ENCODE data around the gene UNC13D.

The UNC13D gene

DNA sequence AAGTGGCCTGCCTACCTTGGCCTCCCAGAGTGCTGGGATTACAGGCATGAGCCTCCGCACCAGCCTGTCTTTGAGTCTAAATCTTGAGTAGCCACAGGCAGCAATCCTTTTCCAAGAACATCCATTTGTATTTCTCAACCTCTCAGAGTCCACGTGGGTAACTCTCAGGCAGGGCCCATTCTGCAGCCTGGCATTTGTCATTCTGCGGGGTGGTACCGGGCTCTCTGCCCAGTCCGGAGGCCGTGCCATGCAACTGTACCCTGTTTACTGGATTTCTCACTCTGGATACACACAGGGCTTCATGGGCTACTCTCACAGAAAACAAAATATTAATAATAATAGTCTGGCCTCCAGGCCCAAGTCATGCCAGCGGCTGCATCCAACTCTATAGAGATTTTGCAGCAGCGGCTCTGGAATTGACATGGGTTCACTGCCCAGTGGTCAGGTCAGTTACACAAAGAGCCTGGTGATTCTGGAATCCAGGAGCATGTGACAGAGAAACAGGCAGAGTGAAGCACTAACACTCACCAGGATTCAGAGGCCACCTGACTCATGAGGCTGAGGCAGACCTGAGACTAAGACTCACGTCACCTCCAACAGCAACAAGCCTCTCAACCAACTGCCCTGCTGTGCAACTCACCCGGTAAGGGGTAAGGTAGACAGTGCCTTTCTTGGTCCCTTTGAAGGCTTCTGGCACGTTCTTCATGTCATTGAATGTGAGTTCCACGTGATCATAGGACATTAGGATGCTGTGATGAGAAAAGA is 6.9 kb upstream of the UNC13D start:
- DNase-seq (ENCODE audit: low spot score): no peak

GRCh38 chr17:75849724-75850123 is 5.5 kb upstream of the UNC13D start:
- no peak for DNase-seq (ENCODE audit: low spot score)

DNA sequence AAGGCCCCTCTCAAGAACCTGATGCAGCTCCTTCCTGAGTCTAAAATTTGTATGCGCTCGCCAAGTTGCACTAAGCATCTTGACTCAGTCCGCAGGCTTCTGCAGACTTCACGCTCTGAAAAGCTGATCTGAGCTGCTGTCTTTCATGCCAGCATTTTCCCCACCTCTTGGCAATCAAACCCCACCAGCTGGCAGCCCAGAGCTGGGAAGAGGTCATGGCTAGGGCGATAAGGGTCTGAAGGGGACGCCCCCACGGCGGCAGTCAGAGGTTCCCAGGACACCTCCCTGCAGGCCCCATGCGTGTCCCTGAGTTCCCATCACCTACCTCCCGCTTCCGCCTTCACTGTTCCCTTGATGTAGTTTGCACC is 5.1 kb upstream of the UNC13D start:
- no peak for DNase-seq (ENCODE audit: low spot score)

GRCh38 chr17:75848523-75849278 is 4.5 kb upstream of the UNC13D start:
- peak; percentile 70 for DNase-seq (ENCODE audit: low spot score)

DNA sequence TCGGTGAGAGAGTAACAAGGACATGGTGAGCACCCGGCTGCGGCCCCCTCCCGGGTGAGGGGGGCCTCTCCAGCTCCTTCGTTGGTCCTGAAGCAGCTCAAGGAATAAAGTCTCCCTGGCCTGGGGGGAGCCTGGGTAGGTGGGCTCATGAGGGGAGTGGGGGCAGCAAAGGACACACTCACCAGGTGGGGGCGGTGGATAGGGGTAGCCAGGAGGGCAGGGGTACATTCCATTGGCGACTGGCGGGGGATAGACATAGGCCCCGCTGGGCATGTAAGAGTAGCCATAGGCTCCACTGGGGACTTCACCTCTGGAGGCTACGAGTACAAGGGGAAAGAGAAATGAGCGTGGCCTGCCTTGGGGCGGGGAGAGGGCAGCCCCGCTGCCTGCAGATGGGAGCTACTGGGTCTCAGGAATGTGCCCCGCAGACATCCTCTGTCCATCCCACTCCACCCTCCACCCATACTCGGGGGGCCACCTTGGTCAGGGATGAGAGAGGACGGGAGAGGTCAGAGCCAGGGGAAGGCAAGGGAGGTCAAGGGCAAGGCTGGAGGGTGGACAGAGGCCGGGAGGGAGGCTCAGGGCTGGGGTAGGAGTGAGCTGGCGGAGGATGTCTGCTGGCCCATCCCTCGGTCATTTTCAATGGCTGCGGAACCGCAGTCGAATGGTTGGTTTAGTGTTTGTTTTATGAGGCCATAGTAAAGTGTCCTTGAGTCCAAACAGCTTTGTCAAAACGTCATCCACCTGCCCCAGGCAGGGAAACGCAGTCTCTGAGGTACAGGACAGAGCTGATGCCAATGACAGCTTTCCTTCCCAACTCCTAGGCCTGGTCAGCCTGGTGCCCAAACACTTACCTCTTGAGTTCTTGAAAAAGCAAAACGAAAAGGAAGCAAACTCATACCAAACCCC is 3.7 kb upstream of the UNC13D start:
- DNase-seq (ENCODE audit: low spot score): no peak

- DNase-seq (ENCODE audit: low spot score): no peak
Observed at GRCh38 chr17:75846692-75847613, 2.7 kb upstream of the UNC13D start.

- peak; percentile 10 for DNase-seq (ENCODE audit: low spot score)
Observed at GRCh38 chr17:75845933-75846691, 1.9 kb upstream of the UNC13D start.

DNA sequence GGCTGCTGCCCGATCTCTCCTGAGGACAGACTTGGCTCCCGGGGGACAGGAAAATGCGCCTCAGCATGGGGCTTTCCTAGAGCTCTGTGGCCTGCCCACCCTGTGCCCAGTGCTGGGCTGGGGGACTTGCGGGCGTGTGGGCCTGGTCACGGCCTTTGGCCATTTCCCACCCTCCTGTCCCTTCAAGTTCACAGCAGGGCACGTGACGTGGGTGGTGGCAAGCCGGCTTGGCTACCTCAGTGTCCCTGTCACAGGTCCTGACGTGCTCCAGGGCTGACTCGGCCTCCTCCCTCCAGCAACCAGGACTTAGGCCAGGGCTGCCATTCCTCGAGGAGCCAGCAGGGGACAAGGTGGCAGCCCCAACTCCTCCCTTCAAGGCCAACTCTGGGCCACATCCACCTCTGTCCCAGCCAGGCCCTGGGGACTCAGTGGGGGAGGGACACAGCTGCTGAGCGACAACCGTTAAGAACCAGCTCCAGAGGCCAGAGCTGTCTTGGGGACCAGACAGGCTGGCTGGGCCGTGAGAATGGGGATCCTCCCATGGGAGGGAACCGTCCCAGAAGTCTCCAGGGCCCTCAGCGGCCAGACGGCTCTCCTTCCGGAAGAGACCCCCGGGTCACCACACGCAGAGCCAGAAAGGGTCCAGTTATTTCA is 981 bp upstream of the UNC13D start:
- peak; percentile 91 for DNase-seq (ENCODE audit: low spot score)

DNA sequence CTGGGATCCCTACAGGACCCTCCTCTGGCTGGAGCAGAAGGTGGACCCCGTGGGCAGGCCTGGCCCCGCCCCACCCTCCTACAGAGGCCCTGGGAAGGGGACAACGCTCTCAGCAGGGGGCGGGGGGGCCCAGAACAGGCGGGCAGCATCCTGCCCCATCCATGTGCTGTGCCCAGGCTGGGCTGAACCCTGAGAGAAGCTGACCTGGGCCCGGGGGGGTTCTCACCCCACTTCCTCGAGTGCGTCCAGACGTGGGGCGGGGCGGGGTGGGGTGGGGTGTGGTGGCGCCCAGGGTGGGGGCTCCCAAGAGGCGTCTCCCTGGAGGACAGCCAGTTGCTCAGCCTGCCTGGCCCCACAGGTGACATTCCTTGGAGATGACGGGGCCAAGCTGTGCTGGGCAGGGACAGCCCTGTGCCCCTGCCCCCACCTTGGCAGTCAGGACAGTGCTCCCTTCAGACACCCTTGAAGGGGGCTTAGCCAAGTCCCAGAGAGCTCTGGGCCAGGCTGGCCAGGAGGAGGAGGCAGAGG is 390 bp upstream of the UNC13D start:
- DNase-seq (ENCODE audit: low spot score): peak; percentile 74

DNA sequence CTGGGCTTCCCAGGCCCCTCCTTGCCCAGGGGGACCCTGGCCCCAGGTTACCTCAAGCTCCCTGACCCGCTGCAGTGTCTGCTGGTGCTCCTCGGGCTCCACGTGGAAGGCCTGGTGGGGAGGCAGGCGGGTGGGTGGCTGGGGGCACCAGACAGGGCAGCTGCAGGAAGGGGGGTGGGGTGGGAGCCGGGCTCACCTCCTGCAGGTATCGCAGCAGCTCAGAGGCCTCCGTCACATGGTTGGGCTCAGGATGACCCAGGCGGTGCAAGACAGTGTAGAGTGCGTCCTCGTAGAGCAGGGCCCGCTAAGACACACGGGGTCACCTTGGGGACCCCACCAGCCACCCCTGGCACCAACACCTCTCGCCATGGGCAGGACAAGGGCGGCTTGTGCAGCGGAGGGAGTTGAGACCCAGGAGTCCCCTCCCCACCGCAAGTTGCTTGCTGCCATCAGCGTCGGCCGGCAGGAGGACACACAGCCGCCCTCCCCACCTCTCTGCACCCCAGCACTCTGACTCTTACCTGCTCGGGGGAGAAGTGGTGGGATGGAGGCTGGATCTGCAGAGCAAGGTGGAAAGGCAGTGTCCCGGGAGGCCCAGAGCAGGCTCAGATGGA is 1.1 kb downstream of the UNC13D start:
- no peak for DNase-seq (ENCODE audit: low spot score)

DNA sequence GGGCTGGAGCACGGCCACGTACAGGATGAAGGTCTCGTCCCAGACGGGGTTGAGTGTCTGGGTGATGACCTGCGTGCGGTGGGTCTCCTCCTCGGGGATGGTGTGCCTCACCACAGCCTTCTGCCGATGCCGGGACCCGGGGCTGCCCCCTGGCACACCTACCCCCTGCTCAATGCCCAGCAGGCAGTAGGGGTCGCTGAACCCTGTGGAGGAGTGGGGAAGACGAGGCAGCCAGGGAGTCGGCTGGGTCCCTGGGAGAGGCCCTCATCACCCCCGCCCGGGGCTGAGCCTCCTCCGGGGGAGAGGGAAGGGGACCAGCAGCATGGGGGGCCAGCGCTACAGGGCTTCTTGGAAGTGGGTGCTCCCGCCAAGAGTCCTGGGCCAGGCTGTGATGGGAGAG is 1.8 kb downstream of the UNC13D start:
- no peak for DNase-seq (ENCODE audit: low spot score)

- no peak for DNase-seq (ENCODE audit: low spot score)
Observed at GRCh38 chr17:75840799-75841164, 3.4 kb downstream of the UNC13D start.

DNA sequence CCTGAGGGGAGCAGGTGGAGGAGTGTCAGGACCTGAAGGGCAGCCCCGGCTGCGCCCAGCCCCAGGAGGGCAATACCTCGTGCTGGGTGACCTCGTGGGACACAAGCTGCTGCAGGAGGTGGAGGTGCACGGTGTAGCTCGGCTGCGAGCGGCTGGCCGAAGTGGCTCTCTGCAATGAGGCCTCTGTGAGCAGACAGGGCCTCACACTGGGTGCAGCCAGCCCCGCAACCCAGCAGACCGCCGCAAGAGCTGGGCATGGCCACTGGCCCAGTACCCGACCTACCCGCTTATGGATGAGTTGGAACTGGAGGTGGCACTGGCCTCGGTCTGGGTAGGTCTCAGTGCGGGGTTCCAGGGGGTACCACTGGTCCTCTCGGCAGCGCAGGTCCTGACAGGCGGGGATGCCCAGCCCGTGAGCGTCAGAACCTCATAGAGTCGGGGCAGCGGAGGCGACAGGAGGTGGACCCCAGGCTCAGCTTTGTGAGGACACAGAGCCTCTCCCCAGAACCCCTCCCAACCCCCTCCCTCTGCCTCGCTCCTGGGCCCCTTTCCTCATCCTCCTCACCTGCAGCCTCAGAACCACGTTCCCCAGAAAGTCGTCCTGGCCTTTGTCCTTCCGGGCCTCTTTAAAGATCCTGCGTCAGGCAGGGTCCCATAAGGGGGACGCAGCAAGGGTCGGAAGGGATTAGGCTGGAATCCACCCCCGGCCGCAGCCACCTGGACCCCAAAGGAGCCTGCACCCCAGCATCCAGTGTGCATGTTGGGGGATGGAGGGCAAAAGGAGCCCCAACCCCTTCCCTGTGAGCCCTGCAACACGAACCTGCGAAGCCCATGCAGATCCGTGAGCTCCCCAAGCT is 4.0 kb downstream of the UNC13D start:
- DNase-seq (ENCODE audit: low spot score): no peak

DNA sequence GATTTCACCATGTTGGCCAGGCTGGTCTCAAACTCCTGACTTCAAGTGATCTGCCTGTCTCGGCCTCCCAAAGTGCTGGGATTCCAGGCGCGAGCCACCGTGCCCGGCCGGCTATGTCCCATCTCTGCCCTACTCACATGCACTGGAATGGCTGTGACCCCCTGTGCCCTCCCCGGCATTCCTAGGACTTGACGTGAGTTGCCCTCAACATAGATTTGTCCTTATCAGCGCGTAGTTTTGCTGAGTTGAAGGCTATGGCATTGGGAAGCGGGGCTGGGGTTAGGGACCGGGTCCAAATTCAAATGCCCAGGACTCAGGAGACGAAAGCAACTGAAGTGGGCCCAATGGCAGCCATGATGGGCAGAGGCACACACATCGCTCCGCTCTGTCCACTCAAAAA is 5.8 kb downstream of the UNC13D start:
- no peak for DNase-seq (ENCODE audit: low spot score)

DNA sequence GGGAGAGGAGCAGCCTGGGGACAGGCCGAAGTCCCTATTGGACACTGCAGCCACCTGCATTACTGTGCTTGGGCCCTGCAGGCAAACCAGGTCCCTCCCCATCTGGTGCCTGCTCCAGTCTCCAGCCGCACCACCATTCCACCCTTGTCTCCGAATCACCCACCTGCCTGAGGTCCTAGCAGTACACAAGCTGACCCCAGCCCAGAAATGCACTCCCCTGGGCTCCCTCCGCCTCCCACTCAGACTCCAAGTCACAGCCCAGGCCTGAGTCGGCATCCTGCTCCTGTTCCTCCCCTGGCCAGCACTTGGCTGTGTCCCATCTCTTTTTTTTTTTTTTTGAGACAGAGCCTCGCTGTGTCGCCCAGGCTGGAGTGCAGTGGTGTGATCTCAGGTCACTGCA is 6.3 kb downstream of the UNC13D start:
- no peak for DNase-seq (ENCODE audit: low spot score)

DNA sequence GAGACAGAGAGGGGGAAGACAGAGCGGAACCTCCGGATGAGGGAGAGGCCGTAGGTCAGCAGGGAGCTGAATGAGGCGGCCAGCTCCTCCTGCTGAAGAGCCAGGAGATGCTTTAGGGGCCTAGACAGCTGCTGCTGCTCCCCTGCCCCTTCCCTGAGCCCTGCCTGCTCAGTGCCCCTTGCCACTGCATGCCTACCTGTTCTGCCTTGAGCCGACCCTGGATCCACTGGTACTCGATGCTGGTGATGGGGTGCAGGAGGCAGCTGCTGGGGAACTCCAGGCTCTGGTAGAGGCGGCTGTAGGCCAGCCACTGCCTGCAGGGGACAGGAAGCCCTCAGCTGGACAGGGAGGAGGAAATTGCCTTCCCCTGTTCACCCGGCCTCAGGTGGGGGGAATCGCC is 7.6 kb downstream of the UNC13D start:
- DNase-seq (ENCODE audit: low spot score): no peak

GRCh38 chr17:75835654-75835987 is 8.6 kb downstream of the UNC13D start:
- no peak for DNase-seq (ENCODE audit: low spot score)

DNA sequence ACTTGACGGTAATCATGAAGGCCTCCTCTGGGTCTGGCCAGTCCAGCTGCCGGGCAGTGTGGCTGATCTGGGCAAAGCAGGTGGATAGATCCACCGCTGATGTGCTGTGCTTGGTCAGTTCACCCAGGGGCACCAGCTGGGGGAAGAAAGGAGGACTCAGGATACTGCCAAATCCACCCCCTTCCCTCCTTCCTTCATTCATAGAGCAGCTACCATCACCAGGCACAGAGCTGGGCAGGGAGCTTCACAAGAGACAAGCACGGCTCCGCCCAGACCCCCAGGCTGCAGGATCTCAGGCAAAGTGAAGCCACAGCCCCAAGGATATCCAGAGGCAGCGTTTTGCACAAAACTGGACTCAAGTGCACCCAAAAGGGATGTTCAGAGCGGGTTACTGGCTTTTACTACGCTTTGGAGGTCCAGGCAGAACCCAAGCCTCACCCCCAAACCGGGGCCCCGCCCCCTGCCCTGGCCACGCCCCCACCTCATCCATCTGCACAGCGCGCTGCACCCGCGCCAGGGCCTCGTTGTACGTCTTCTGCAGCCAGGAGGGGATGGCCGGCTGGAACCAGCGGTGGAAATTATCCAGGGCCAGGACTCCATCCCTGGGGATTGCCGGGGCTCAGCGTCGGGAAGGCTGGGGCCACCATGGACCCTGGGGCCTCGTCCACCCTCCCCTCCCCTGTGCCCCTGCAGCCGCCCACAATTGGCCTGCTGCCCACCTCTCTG is 9.1 kb downstream of the UNC13D start:
- DNase-seq (ENCODE audit: low spot score): peak; percentile 82

Data from iPS-NIHi11 (cell line).